ENCODE results near the gene ENTPD3.
A peak's percentile ranks its signal among the peaks of the same experiment; 100 is the strongest.

DNA sequence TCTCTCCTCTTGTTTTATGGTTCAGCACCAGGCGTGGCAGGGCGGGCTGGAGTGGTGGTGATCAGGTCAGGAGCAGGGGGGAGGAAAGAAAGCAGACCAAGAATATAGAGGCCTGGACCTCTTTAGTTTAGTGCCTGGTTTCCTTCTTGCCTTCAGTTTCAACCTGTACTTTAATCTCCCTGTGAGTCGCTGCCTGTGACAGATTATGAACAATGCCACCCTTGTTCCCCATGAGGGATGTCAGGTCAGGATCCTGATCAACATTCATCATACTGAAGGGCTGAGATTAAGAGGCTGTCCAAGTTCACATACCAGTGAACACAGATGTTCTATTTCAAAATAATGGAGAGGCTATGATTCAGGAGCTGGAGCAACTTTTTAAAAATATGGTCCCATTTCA, 11.4 kb downstream of the ENTPD3 start:
- TF ChIP-seq PPARA (CRISPR knock-in tag; IDR thresholded peaks at IDR 0.05; ENCODE audit: borderline replicate concordance) (no peak), ZFP30 (CRISPR knock-in tag; IDR thresholded peaks at IDR 0.05) (no peak), ZNF565 (CRISPR knock-in tag; conservative IDR thresholded peaks at IDR 0.05; ENCODE audit: low read depth) (no peak), CSDC2 (CRISPR knock-in tag; IDR thresholded peaks at IDR 0.05) (no peak), ISL1 (CRISPR knock-in tag; IDR thresholded peaks at IDR 0.05) (peak; percentile 46; the same call in 1 of the 2 replicates), ZNF70 (CRISPR knock-in tag; IDR thresholded peaks at IDR 0.05) (no peak), TCF4 (CRISPR knock-in tag; IDR thresholded peaks at IDR 0.05; ENCODE audit: borderline replicate concordance) (no peak), TOX (CRISPR knock-in tag; IDR thresholded peaks at IDR 0.05; ENCODE audit: borderline replicate concordance) (no peak), ESRRG (CRISPR knock-in tag; IDR thresholded peaks at IDR 0.05) (no peak)
- TF ChIP-seq, protein P1, sequence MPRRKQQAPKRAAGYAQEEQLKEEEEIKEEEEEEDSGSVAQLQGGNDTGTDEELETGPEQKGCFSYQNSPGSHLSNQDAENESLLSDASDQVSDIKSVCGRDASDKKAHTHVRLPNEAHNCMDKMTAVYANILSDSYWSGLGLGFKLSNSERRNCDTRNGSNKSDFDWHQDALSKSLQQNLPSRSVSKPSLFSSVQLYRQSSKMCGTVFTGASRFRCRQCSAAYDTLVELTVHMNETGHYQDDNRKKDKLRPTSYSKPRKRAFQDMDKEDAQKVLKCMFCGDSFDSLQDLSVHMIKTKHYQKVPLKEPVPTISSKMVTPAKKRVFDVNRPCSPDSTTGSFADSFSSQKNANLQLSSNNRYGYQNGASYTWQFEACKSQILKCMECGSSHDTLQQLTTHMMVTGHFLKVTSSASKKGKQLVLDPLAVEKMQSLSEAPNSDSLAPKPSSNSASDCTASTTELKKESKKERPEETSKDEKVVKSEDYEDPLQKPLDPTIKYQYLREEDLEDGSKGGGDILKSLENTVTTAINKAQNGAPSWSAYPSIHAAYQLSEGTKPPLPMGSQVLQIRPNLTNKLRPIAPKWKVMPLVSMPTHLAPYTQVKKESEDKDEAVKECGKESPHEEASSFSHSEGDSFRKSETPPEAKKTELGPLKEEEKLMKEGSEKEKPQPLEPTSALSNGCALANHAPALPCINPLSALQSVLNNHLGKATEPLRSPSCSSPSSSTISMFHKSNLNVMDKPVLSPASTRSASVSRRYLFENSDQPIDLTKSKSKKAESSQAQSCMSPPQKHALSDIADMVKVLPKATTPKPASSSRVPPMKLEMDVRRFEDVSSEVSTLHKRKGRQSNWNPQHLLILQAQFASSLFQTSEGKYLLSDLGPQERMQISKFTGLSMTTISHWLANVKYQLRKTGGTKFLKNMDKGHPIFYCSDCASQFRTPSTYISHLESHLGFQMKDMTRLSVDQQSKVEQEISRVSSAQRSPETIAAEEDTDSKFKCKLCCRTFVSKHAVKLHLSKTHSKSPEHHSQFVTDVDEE (CRISPR knock-in tag; IDR thresholded peaks at IDR 0.05) = no peak
- TF ChIP-seq, protein P2, sequence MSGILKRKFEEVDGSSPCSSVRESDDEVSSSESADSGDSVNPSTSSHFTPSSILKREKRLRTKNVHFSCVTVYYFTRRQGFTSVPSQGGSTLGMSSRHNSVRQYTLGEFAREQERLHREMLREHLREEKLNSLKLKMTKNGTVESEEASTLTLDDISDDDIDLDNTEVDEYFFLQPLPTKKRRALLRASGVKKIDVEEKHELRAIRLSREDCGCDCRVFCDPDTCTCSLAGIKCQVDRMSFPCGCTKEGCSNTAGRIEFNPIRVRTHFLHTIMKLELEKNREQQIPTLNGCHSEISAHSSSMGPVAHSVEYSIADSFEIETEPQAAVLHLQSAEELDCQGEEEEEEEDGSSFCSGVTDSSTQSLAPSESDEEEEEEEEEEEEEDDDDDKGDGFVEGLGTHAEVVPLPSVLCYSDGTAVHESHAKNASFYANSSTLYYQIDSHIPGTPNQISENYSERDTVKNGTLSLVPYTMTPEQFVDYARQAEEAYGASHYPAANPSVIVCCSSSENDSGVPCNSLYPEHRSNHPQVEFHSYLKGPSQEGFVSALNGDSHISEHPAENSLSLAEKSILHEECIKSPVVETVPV (CRISPR knock-in tag; IDR thresholded peaks at IDR 0.05) = no peak

Data from SK-N-SH treated with all-trans-retinoic acid at 6 μM for 48 hours (cell line).